ENCODE data around the gene WT1. TPM values are rescaled to one million over a fixed set of nuclear protein-coding genes. Genes with fewer than 3 reads are reported as not detected.

WT1 gene
- total and polyA plus RNA-seq, 2 of the 8 experiments (the other 6 are each of a cell fraction or from before 2014, with no cell fraction given), result 0.05 to 0.17 TPM

- Histone ChIP-seq H3K27ac (ENCODE audit: low read depth, low read length) (no peak overlapping the region), H3K9ac (replicated peaks in 1 of 4; ENCODE audit: extremely low read depth in 1 of 4, low read depth in 3 of 4, low read length in 3 of 4) (no peak overlapping the region), H2BK5ac (ENCODE audit: low read depth, low read length) (no peak overlapping the region), H3K23ac (ENCODE audit: insufficient read length) (no peak overlapping the region), H3K27me3 (replicated peaks in 1 of 4; ENCODE audit: control insufficient read depth in 3 of 4, extremely low read depth in 1 of 4, insufficient read depth in 3 of 4, low read length in 3 of 4) (no peaks in the 10 kb centered on the region; a peak in 2 of 7 replicates), H3K4ac (replicated peaks; ENCODE audit: insufficient read length, low read depth, low read length) (no peak overlapping the region), H3K79me2 (ENCODE audit: control insufficient read depth in 1 of 2, insufficient read depth in 2 of 2, low read length in 2 of 2) (no peaks in the 10 kb centered on the region), H3K4me2 (ENCODE audit: insufficient read depth in 1 of 2, low read depth in 2 of 2, low read length in 2 of 2) (no peak overlapping the region), H3K18ac (ENCODE audit: extremely low read depth, low read length) (no peak overlapping the region), H3K14ac (ENCODE audit: insufficient read length) (no peak overlapping the region), H3K79me1 (ENCODE audit: low read depth, low read length) (no peaks in the 10 kb centered on the region), H4K91ac (replicated peaks; ENCODE audit: insufficient read length, low read length) (no peak overlapping the region), H3K4me1 (replicated peaks in 1 of 4; ENCODE audit: control insufficient read depth in 3 of 4, insufficient read depth in 4 of 4, low read length in 3 of 4) (no peaks in the 10 kb centered on the region), H2BK20ac (ENCODE audit: low read length) (no peak overlapping the region), H2BK120ac (replicated peaks; ENCODE audit: low read depth, low read length) (no peak overlapping the region), H3K23me2 (ENCODE audit: low read depth, low read length) (no peaks in the 10 kb centered on the region), H2AK5ac (ENCODE audit: low read depth, low read length) (no peak overlapping the region), H3K4me3 (ENCODE audit: extremely low read depth in 1 of 4, insufficient read depth in 2 of 4, low read depth in 3 of 4, low read length in 4 of 4) (no peak overlapping the region), H3K9me3 (ENCODE audit: insufficient read depth in 2 of 2, low read depth in 1 of 2, low read length in 1 of 2) (no peaks in the 10 kb centered on the region), H3K36me3 (ENCODE audit: control insufficient read depth in 2 of 4, insufficient read depth in 4 of 4, low read length in 3 of 4) (no peaks in the 10 kb centered on the region), H2AFZ (ENCODE audit: low read length) (no peak overlapping the region), H3K56ac (replicated peaks; ENCODE audit: insufficient read length, low read depth, low read length) (no peak overlapping the region), H4K5ac (ENCODE audit: insufficient read length, low read depth, low read length) (no peak overlapping the region), H2BK12ac (ENCODE audit: low read depth, low read length) (no peak overlapping the region), H4K8ac (ENCODE audit: extremely low read depth, insufficient read depth, low read length) (no peak overlapping the region), H2BK15ac (ENCODE audit: low read length) (no peak overlapping the region), H4K20me1 (replicated peaks in 1 of 2; ENCODE audit: control insufficient read depth in 1 of 2, insufficient read depth in 2 of 2, low read length in 2 of 2) (no peaks in the 10 kb centered on the region)
- ChIA-PET CTCF (ENCODE audit: partially characterized antibody) (interaction anchor here (1.1 to 1.5 kb wide), 2 partner anchors 24 to 101 kb away, joined by 3 to 7 read pairs; no protein-coding TSS in a partner anchor), POLR2A (ENCODE audit: partially characterized antibody) (no interaction called here)
- DNase-seq (ENCODE audit: low read depth in 1 of 2, low spot score in 2 of 2) (no peak), FAIRE-seq (no peak)
- 89% methylated on average over 4 of the region's 4 CpGs; no CpG with 5 or more reads in 1 of the 2 experiments for WGBS, 2 experiments (ENCODE audit: extremely low coverage in 1 of 2, insufficient coverage in 1 of 2, insufficient read length in 1 of 2, insufficient replicate concordance in 2 of 2, low coverage in 1 of 2, low lambda C conversion rate in 2 of 2, missing lambda C conversion rate in 1 of 2)
- no peak for TF ChIP-seq SP2 (IDR thresholded peaks at IDR 0.05; ENCODE audit: low read length)
- no peak for TF ChIP-seq KDM4A (IDR thresholded peaks at IDR 0.05; ENCODE audit: low read depth, low read length, severe bottlenecking)
- TF ChIP-seq MAFK (IDR thresholded peaks at IDR 0.05; ENCODE audit: low read depth, low read length), result no peak
- no peak for TF ChIP-seq CHD2 (IDR thresholded peaks at IDR 0.05; ENCODE audit: low read length)
- no peak for TF ChIP-seq SAP30 (IDR thresholded peaks at IDR 0.05; ENCODE audit: insufficient read depth, insufficient replicate concordance, low read length)
- no peak for TF ChIP-seq TCF12 (IDR thresholded peaks at IDR 0.05; ENCODE audit: low read depth, low read length)
- TF ChIP-seq JUN (IDR thresholded peaks at IDR 0.05; ENCODE audit: low read depth, low read length), result no peak
Measured at GRCh38 chr11:32472226-32472625, 36.9 kb upstream of the WT1 start.

Measured in H1 (cell line).